ENCODE results near the gene P4HA2.

DNA sequence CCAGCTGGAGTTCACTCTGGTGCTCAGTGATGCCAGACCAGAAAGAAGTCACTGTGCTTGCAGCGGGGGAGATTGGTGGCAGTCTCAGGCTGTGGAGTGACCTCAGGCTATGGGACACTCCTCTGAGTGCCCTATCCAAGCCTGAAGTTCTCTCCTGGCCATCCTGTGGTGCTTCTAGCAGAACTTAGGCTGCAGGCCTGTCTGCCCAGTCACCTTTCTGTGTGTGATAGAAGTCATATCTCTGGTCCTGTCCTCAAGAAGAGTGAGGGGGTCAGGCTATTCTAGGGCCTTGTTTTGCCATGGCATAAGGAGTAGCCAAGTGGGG, 39.1 kb upstream of the P4HA2 start:
- TF ChIP-seq, protein P1, sequence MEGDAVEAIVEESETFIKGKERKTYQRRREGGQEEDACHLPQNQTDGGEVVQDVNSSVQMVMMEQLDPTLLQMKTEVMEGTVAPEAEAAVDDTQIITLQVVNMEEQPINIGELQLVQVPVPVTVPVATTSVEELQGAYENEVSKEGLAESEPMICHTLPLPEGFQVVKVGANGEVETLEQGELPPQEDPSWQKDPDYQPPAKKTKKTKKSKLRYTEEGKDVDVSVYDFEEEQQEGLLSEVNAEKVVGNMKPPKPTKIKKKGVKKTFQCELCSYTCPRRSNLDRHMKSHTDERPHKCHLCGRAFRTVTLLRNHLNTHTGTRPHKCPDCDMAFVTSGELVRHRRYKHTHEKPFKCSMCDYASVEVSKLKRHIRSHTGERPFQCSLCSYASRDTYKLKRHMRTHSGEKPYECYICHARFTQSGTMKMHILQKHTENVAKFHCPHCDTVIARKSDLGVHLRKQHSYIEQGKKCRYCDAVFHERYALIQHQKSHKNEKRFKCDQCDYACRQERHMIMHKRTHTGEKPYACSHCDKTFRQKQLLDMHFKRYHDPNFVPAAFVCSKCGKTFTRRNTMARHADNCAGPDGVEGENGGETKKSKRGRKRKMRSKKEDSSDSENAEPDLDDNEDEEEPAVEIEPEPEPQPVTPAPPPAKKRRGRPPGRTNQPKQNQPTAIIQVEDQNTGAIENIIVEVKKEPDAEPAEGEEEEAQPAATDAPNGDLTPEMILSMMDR (conservative IDR thresholded peaks at IDR 0.05; ENCODE audit: low read length) = no peak
- no peak for TF ChIP-seq EZH2phosphoT487 (IDR thresholded peaks at IDR 0.05; ENCODE audit: borderline replicate concordance)
